ENCODE results near the gene NKAPL. TPM values are rescaled to one million over a fixed set of nuclear protein-coding genes. Genes with fewer than 3 reads are reported as not detected.

NKAPL gene
- total and polyA plus RNA-seq, 10 of the 15 experiments (the other 5 are each of a cell fraction or from before 2014, with no cell fraction given): 0.10 to 0.48 (median 0.19) TPM; not detected in 1

DNA sequence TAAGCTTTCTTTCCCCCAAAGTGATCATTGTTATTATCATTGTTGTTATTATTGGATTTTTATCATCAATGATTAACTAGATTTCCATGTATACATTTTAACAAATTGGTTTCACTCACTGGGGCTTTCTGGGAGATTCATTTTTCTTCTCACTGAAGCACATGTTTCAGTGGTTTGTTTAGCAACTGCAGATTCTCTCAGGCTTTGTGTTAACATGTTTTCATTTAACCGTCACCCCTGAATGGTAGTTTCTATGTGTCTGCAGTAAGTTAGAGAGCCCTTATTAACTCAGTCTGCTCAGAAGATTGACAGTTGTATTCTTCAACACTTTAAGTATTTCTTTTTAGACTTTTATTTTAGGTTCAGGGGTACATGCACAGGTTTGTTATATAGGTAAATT lies 19.5 kb upstream of the NKAPL start (continued):
- TF ChIP-seq, protein P1, sequence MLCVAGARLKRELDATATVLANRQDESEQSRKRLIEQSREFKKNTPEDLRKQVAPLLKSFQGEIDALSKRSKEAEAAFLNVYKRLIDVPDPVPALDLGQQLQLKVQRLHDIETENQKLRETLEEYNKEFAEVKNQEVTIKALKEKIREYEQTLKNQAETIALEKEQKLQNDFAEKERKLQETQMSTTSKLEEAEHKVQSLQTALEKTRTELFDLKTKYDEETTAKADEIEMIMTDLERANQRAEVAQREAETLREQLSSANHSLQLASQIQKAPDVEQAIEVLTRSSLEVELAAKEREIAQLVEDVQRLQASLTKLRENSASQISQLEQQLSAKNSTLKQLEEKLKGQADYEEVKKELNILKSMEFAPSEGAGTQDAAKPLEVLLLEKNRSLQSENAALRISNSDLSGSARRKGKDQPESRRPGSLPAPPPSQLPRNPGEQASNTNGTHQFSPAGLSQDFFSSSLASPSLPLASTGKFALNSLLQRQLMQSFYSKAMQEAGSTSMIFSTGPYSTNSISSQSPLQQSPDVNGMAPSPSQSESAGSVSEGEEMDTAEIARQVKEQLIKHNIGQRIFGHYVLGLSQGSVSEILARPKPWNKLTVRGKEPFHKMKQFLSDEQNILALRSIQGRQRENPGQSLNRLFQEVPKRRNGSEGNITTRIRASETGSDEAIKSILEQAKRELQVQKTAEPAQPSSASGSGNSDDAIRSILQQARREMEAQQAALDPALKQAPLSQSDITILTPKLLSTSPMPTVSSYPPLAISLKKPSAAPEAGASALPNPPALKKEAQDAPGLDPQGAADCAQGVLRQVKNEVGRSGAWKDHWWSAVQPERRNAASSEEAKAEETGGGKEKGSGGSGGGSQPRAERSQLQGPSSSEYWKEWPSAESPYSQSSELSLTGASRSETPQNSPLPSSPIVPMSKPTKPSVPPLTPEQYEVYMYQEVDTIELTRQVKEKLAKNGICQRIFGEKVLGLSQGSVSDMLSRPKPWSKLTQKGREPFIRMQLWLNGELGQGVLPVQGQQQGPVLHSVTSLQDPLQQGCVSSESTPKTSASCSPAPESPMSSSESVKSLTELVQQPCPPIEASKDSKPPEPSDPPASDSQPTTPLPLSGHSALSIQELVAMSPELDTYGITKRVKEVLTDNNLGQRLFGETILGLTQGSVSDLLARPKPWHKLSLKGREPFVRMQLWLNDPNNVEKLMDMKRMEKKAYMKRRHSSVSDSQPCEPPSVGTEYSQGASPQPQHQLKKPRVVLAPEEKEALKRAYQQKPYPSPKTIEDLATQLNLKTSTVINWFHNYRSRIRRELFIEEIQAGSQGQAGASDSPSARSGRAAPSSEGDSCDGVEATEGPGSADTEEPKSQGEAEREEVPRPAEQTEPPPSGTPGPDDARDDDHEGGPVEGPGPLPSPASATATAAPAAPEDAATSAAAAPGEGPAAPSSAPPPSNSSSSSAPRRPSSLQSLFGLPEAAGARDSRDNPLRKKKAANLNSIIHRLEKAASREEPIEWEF (IDR thresholded peaks at IDR 0.05; ENCODE audit: insufficient replicate concordance, low read depth, low read length): no peak
- TF ChIP-seq EP300 (IDR thresholded peaks at IDR 0.05; ENCODE audit: borderline replicate concordance in 1 of 2, control insufficient read depth in 1 of 2, low read depth in 2 of 2, low read length in 2 of 2) (peak in 1 of 2 experiments; percentile 45; a peak in 1 of 4 replicates), STAT1 (conservative IDR thresholded peaks at IDR 0.05) (no peak), YY1 (IDR thresholded peaks at IDR 0.05; ENCODE audit: low read depth, low read length) (no peak), ZNF622 (IDR thresholded peaks at IDR 0.05) (no peak), CHD2 (IDR thresholded peaks at IDR 0.05; ENCODE audit: borderline replicate concordance, low read depth, low read length) (no peak), IKZF2 (IDR thresholded peaks at IDR 0.05) (peak; percentile 60 to 67; a peak in 2 of 4 replicates), POU2F2 (IDR thresholded peaks at IDR 0.05; ENCODE audit: borderline replicate concordance, low read depth, low read length) (no peak), CHD1 (IDR thresholded peaks at IDR 0.05; ENCODE audit: low read depth, low read length) (no peak), E2F4 (IDR thresholded peaks at IDR 0.05; ENCODE audit: low read depth, low read length) (no peak), ZZZ3 (IDR thresholded peaks at IDR 0.05; ENCODE audit: control insufficient read depth, insufficient read length, low read depth) (no peak), STAT3 (IDR thresholded peaks at IDR 0.05; ENCODE audit: low read depth, low read length) (no peak), SIX5 (IDR thresholded peaks at IDR 0.05; ENCODE audit: low read depth, low read length, severe bottlenecking) (no peak), MTA2 (IDR thresholded peaks at IDR 0.05; ENCODE audit: low read depth) (peak; percentile 75), BHLHE40 (IDR thresholded peaks at IDR 0.05; ENCODE audit: borderline replicate concordance in 1 of 2, low read depth in 2 of 2, low read length in 1 of 2) (peak; percentile 88 to 89), TCF3 (IDR thresholded peaks at IDR 0.05; ENCODE audit: borderline replicate concordance, insufficient read depth, low read depth, low read length) (no peak)
- TF ChIP-seq, protein P2, sequence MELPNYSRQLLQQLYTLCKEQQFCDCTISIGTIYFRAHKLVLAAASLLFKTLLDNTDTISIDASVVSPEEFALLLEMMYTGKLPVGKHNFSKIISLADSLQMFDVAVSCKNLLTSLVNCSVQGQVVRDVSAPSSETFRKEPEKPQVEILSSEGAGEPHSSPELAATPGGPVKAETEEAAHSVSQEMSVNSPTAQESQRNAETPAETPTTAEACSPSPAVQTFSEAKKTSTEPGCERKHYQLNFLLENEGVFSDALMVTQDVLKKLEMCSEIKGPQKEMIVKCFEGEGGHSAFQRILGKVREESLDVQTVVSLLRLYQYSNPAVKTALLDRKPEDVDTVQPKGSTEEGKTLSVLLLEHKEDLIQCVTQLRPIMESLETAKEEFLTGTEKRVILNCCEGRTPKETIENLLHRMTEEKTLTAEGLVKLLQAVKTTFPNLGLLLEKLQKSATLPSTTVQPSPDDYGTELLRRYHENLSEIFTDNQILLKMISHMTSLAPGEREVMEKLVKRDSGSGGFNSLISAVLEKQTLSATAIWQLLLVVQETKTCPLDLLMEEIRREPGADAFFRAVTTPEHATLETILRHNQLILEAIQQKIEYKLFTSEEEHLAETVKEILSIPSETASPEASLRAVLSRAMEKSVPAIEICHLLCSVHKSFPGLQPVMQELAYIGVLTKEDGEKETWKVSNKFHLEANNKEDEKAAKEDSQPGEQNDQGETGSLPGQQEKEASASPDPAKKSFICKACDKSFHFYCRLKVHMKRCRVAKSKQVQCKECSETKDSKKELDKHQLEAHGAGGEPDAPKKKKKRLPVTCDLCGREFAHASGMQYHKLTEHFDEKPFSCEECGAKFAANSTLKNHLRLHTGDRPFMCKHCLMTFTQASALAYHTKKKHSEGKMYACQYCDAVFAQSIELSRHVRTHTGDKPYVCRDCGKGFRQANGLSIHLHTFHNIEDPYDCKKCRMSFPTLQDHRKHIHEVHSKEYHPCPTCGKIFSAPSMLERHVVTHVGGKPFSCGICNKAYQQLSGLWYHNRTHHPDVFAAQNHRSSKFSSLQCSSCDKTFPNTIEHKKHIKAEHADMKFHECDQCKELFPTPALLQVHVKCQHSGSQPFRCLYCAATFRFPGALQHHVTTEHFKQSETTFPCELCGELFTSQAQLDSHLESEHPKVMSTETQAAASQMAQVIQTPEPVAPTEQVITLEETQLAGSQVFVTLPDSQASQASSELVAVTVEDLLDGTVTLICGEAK (IDR thresholded peaks at IDR 0.05; ENCODE audit: borderline replicate concordance): no peak; the same call in 1 of the 2 replicates
- TF ChIP-seq, protein P3, sequence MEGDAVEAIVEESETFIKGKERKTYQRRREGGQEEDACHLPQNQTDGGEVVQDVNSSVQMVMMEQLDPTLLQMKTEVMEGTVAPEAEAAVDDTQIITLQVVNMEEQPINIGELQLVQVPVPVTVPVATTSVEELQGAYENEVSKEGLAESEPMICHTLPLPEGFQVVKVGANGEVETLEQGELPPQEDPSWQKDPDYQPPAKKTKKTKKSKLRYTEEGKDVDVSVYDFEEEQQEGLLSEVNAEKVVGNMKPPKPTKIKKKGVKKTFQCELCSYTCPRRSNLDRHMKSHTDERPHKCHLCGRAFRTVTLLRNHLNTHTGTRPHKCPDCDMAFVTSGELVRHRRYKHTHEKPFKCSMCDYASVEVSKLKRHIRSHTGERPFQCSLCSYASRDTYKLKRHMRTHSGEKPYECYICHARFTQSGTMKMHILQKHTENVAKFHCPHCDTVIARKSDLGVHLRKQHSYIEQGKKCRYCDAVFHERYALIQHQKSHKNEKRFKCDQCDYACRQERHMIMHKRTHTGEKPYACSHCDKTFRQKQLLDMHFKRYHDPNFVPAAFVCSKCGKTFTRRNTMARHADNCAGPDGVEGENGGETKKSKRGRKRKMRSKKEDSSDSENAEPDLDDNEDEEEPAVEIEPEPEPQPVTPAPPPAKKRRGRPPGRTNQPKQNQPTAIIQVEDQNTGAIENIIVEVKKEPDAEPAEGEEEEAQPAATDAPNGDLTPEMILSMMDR (IDR thresholded peaks at IDR 0.05 in 2 of 3, conservative IDR thresholded peaks at IDR 0.05 in 1 of 3; ENCODE audit: control insufficient read depth in 2 of 3, extremely low read depth in 1 of 3, insufficient read depth in 1 of 3, low read depth in 3 of 3, low read length in 3 of 3): no peak
